ENCODE results near the gene BRSK2. TPM values are rescaled to one million over a fixed set of nuclear protein-coding genes. Genes with fewer than 3 reads are reported as not detected.

The BRSK2 gene
- total RNA-seq, 2 experiments from 2014 or later: 0.22 to 0.55 TPM

DNA sequence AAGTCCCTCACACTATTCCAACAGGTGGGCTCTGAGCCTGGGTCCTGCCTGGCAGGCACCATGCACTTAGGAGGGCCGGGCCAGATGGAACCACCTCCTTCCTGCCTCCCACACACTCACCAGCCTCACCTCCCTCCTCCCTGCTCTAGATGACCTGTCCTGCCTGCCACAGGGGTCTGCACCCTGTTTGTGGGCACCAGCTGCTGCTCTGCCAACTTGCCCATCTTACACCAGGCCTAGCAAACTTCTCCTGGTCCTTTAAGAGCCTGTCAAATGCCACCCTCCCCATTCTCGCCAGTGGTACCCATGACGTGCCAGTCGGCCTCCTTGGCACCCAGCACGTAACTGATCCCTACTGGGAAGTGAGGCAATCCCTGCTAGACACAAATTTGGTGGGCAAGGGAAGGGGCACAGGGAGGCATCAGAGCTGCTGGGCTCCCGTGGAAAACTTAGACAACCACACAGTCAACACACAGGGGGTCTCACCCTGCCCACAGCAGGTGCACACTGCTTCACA is 93.8 kb downstream of the BRSK2 start:
- no peak overlapping the region for H3K27ac Mint-ChIP-seq

GRCh38 chr11:1484061-1484671 is 94.4 kb downstream of the BRSK2 start:
- TF ChIP-seq CTCF (IDR thresholded peaks at IDR 0.05): no peak
- Mint-ChIP-seq H3K27me3 (no peaks in the 10 kb centered on the region), H3K27ac (no peak overlapping the region), H3K4me1 (ENCODE audit: low read depth) (peaks cover 12% of the 10 kb centered on the region), H3K36me3 (ENCODE audit: low read depth) (peaks cover 22% of the 10 kb centered on the region), H3K4me3 (no peak overlapping the region), H3K9me3 (no peaks in the 10 kb centered on the region)
- Histone ChIP-seq H3K4me1 (ENCODE audit: insufficient read depth, low read length) (peaks cover 43% of the 10 kb centered on the region), H3K27ac (ENCODE audit: low read depth in 1 of 2, low read length in 2 of 2) (no peak overlapping the region), H3K4me3 (ENCODE audit: low read length) (no peak overlapping the region), H3K27me3 (ENCODE audit: control insufficient read depth in 1 of 2, insufficient read depth in 2 of 2, low read length in 2 of 2) (no peaks in the 10 kb centered on the region), H3K36me3 (ENCODE audit: insufficient read depth, low read length) (peaks cover 44% of the 10 kb centered on the region), H3K9me3 (ENCODE audit: control insufficient read depth in 1 of 2, insufficient read depth in 1 of 2, low read length in 2 of 2) (no peaks in the 10 kb centered on the region)
- ATAC-seq (ENCODE audit: poor library complexity): no peak
- intact Hi-C loops (cut with DNase I, micrococcal nuclease): no loop called here
- ChIA-PET CTCF (no interaction called here), POLR2A (no interaction called here)
- no peak for DNase-seq

More for the DNA sequence above, 93.8 kb downstream of the BRSK2 start:
- Mint-ChIP-seq H3K36me3 (ENCODE audit: low read depth) (peaks cover 29% of the 10 kb centered on the region), H3K4me1 (ENCODE audit: low read depth) (peaks cover 7% of the 10 kb centered on the region), H3K9me3 (no peaks in the 10 kb centered on the region), H3K4me3 (no peak overlapping the region), H3K27me3 (no peaks in the 10 kb centered on the region)
- ChIA-PET CTCF (no interaction called here), POLR2A (no interaction called here)
- TF ChIP-seq CTCF (IDR thresholded peaks at IDR 0.05): no peak
- H3K4me3 ChIP-seq (ENCODE audit: low read length): no peak overlapping the region
- H3K36me3 ChIP-seq (ENCODE audit: insufficient read depth, low read length): peaks cover 45% of the 10 kb centered on the region
- no peaks in the 10 kb centered on the region for H3K27me3 ChIP-seq (ENCODE audit: control insufficient read depth in 1 of 2, insufficient read depth in 2 of 2, low read length in 2 of 2)
- no peak for DNase-seq
- no peak for ATAC-seq (ENCODE audit: poor library complexity)
- H3K27ac ChIP-seq (ENCODE audit: low read depth in 1 of 2, low read length in 2 of 2): no peak overlapping the region
- intact Hi-C loops (cut with DNase I, micrococcal nuclease): no loop called here
- peaks cover 36% of the 10 kb centered on the region for H3K4me1 ChIP-seq (ENCODE audit: insufficient read depth, low read length)
- no peaks in the 10 kb centered on the region for H3K9me3 ChIP-seq (ENCODE audit: control insufficient read depth in 1 of 2, insufficient read depth in 1 of 2, low read length in 2 of 2)

GRCh38 chr11:1484695-1485503 is 95.2 kb downstream of the BRSK2 start:
- ChIA-PET POLR2A (no interaction called here), CTCF (no interaction called here)
- Mint-ChIP-seq H3K27me3 (no peaks in the 10 kb centered on the region), H3K27ac (no peak overlapping the region), H3K36me3 (ENCODE audit: low read depth) (peaks cover 15% of the 10 kb centered on the region), H3K4me1 (ENCODE audit: low read depth) (peaks cover 16% of the 10 kb centered on the region), H3K4me3 (no peak overlapping the region), H3K9me3 (no peaks in the 10 kb centered on the region)
- no peaks in the 10 kb centered on the region for H3K9me3 ChIP-seq (ENCODE audit: control insufficient read depth in 1 of 2, insufficient read depth in 1 of 2, low read length in 2 of 2)
- no peak for DNase-seq
- H3K4me1 ChIP-seq (ENCODE audit: insufficient read depth, low read length): peaks cover 49% of the 10 kb centered on the region
- intact Hi-C loops (cut with DNase I, micrococcal nuclease): no loop called here
- TF ChIP-seq CTCF (IDR thresholded peaks at IDR 0.05): no peak
- no peak for ATAC-seq (ENCODE audit: poor library complexity)
- peaks cover 36% of the 10 kb centered on the region for H3K36me3 ChIP-seq (ENCODE audit: insufficient read depth, low read length)
- H3K27me3 ChIP-seq (ENCODE audit: control insufficient read depth in 1 of 2, insufficient read depth in 2 of 2, low read length in 2 of 2): no peaks in the 10 kb centered on the region
- H3K27ac ChIP-seq (ENCODE audit: low read depth in 1 of 2, low read length in 2 of 2): no peak overlapping the region
- H3K4me3 ChIP-seq (ENCODE audit: low read length): no peak overlapping the region
